ENCODE data around the gene ITPR2.

DNA sequence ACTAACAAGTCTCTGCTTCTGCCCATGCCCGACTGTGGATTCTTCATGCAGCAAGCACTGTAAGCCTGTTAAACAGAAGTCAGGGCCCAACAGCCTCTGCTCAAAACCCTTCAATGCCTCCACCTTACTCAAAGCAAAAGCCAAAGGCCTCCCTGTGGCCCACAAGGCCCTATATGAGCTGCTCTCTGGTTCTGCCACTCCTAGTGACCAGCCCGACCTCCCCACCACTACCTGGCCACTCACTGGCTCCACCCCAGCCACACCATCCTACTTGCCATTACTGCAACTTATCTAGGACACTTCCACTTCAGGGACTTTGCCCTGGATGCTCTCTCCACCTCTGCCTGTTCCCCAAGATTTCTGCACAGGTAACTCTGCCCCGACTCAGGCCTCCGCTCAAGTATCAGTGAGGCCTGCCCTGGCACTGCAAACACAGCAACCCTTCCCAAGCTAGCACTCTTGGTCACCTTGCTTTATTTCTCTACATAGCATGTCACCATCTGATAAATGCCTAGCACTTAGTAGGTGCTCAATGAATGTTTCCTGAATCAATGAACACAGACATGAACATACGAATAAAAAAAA, 88.9 kb downstream of the ITPR2 start:
- TF ChIP-seq EZH2 (IDR thresholded peaks at IDR 0.05; ENCODE audit: low read depth), result no peak
- TF ChIP-seq, protein P1, sequence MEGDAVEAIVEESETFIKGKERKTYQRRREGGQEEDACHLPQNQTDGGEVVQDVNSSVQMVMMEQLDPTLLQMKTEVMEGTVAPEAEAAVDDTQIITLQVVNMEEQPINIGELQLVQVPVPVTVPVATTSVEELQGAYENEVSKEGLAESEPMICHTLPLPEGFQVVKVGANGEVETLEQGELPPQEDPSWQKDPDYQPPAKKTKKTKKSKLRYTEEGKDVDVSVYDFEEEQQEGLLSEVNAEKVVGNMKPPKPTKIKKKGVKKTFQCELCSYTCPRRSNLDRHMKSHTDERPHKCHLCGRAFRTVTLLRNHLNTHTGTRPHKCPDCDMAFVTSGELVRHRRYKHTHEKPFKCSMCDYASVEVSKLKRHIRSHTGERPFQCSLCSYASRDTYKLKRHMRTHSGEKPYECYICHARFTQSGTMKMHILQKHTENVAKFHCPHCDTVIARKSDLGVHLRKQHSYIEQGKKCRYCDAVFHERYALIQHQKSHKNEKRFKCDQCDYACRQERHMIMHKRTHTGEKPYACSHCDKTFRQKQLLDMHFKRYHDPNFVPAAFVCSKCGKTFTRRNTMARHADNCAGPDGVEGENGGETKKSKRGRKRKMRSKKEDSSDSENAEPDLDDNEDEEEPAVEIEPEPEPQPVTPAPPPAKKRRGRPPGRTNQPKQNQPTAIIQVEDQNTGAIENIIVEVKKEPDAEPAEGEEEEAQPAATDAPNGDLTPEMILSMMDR (conservative IDR thresholded peaks at IDR 0.05), result no peak

Measured in PC-9 (cell line).